B cell (primary cell): Measurements from ENCODE around the gene PTPRT. TPM values are rescaled to one million over a fixed set of nuclear protein-coding genes. Genes with fewer than 3 reads are reported as not detected.

Experiments
- ATAC-seq: fragments of 200-7000 bp; cut with Tn5 transposase; one replicate; pipeline ENCODE4 v1.10.0; 2021; ENCODE audit warnings: low read depth, mild to moderate bottlenecking, moderate number of reproducible peaks, moderate library complexity
- CTCF ChIA-PET: fragments of 350-600 bp; sonication (Branson Sonifier 250); formaldehyde crosslinking; loops from one replicate; lab custom pipeline; 2021; ENCODE audit warnings: antibody characterized with exemption, inconsistent platforms; lab: Charles Lee
- POLR2A ChIA-PET: fragments of 350-600 bp; sonication (Branson Sonifier 250); formaldehyde crosslinking; loops from one replicate; lab custom pipeline; 2021; ENCODE audit warnings: antibody characterized with exemption; lab: Charles Lee
- DNase-seq: peaks from one replicate; pipeline ENCODE4 v3.0.0; 2013
- H2AFZ ChIP-seq: 2 replicates; pipeline ENCODE4 v1.6.1; 2012; ENCODE audit warnings: mild to moderate bottlenecking, low read depth, low read length; ENCODE audit not compliant: insufficient read depth, poor library complexity, severe bottlenecking
- H3K27ac ChIP-seq, 2 donors: 1 replicate in 1 of 2; 2 replicates in 1 of 2; pipeline ENCODE4 v1.5.1; 2012 to 2013; ENCODE audit warnings: low read length in 2 of 2, mild to moderate bottlenecking in 2 of 2, moderate library complexity in 1 of 2
- H3K27me3 ChIP-seq, 4 experiments: fragments of 200-600 bp in 1 of 4; sonication (generic) in 1 of 4; replicated peaks in 1 of 4; 1 replicate in 2 of 4; 2 replicates in 2 of 4; pipeline versions ENCODE4 v1.6.1 to v1.7.0; 2013 to 2016; ENCODE audit warnings: low read length in 3 of 4, mild to moderate bottlenecking in 2 of 4, mixed read lengths in 1 of 4, moderate library complexity in 1 of 4; ENCODE audit not compliant: insufficient read depth in 4 of 4, control insufficient read depth in 3 of 4; ENCODE audit errors: control extremely low read depth in 1 of 4
- H3K36me3 ChIP-seq, 2 experiments: replicated peaks in 1 of 2; 1 replicate in 1 of 2; 2 replicates in 1 of 2; pipeline versions ENCODE4 v1.6.1 to v1.7.1; 2013; ENCODE audit warnings: low read length in 1 of 2; ENCODE audit not compliant: insufficient read depth in 2 of 2, control insufficient read depth in 1 of 2; ENCODE audit errors: control extremely low read depth in 1 of 2, extremely low read depth in 1 of 2
- H3K4me1 ChIP-seq, 2 donors: fragments of 200-600 bp in 1 of 2; sonication (generic) in 1 of 2; 1 replicate in 1 of 2; 2 replicates in 1 of 2; pipeline versions ENCODE4 v1.5.1 to v1.6.1; 2013 to 2017; ENCODE audit warnings: low read length in 2 of 2; ENCODE audit not compliant: control insufficient read depth in 2 of 2, insufficient read depth in 2 of 2
- H3K4me2 ChIP-seq: replicated peaks from 2 replicates; pipeline ENCODE3; 2012; ENCODE audit warnings: mild to moderate bottlenecking, low read depth, low read length; ENCODE audit not compliant: poor library complexity, severe bottlenecking
- H3K4me3 ChIP-seq, 5 experiments: fragments of 200-600 bp in 1 of 5; sonication (generic) in 1 of 5; 1 replicate in 3 of 5; 2 replicates in 2 of 5; pipeline versions ENCODE4 v1.5.1 to v1.7.0; 2011 to 2016; ENCODE audit warnings: low read length in 4 of 5, mild to moderate bottlenecking in 4 of 5, low read depth in 2 of 5, control low read depth in 1 of 5, moderate library complexity in 1 of 5; ENCODE audit not compliant: insufficient read depth in 1 of 5; ENCODE audit errors: control extremely low read depth in 1 of 5, extremely low read depth in 1 of 5
- H3K79me2 ChIP-seq: fragments of 200-600 bp; sonication (generic); one replicate; pipeline ENCODE4 v1.6.0; 2016; ENCODE audit warnings: low read length; ENCODE audit not compliant: control insufficient read depth, insufficient read depth
- H3K9ac ChIP-seq: fragments of 200-600 bp; sonication (generic); 2 replicates; pipeline ENCODE4 v1.6.1; 2017; ENCODE audit warnings: mild to moderate bottlenecking, low read length, moderate library complexity
- H3K9me3 ChIP-seq, 3 donors: one replicate each; pipeline versions ENCODE4 v1.6.1 to v1.7.1; 2013; ENCODE audit warnings: low read length in 2 of 3; ENCODE audit not compliant: control insufficient read depth in 2 of 3, insufficient read depth in 1 of 3; ENCODE audit errors: control extremely low read depth in 1 of 3
- H4K20me1 ChIP-seq: 2 replicates; pipeline ENCODE4 v1.6.0; 2012; ENCODE audit warnings: mild to moderate bottlenecking, low read length; ENCODE audit not compliant: insufficient read depth, control insufficient read depth, poor library complexity, severe bottlenecking
- H3K27ac Mint-ChIP-seq: one replicate; pipeline ENCODE4 v1.8.0; 2021; ENCODE audit warnings: mixed read lengths
- H3K27me3 Mint-ChIP-seq: one replicate; pipeline ENCODE4 v1.8.0; 2021; ENCODE audit warnings: mixed read lengths
- H3K4me1 Mint-ChIP-seq: one replicate; pipeline ENCODE4 v1.8.0; 2021; ENCODE audit warnings: mixed read lengths
- H3K4me3 Mint-ChIP-seq: one replicate; pipeline ENCODE4 v1.8.0; 2021; ENCODE audit warnings: mixed read lengths
- H3K9me3 Mint-ChIP-seq: one replicate; pipeline ENCODE4 v1.8.0; 2022; ENCODE audit warnings: mixed read lengths; ENCODE audit not compliant: insufficient read depth
- CTCF ChIP-seq: fragments of 200-600 bp; IDR thresholded peaks from one replicate; pipeline ENCODE4 v1.8.0; 2022; ENCODE audit warnings: antibody characterized with exemption, mild to moderate bottlenecking
- EZH2 ChIP-seq: IDR thresholded peaks from 2 replicates; pipeline ENCODE4 v1.6.1; 2012; ENCODE audit warnings: borderline replicate concordance, low read depth, mild to moderate bottlenecking, moderate library complexity, low read length; ENCODE audit not compliant: insufficient read depth, poor library complexity, severe bottlenecking
- whole genome bisulfite sequencing: methylation state at CpG from one replicate; pipeline ENCODE4 v1.1.5; 2013; ENCODE audit warnings: missing lambda C conversion rate; ENCODE audit not compliant: insufficient coverage; 5-methylcytosine and 5-hydroxymethylcytosine counted together
- intact Hi-C: fragments of 100-400 bp; cut with micrococcal nuclease; formaldehyde crosslinking; loops from one replicate; pipeline ENCODE4 v1.10.0; 2022
- polyA plus RNA-seq: library from polyadenylated mRNA; depleted of rRNA; stranded (reverse); fragments of >200 nt; gene quantifications from 2 replicates; pipeline ENCODE4 v1.2.3, GENCODE V29; 2012
- total RNA-seq, 2 donors: library from RNA; stranded (reverse); fragments of 120-200 nt in 1 of 2; gene quantifications; 1 replicate in 1 of 2; 2 replicates in 1 of 2; pipeline versions ENCODE4 v1.2.3 to v1.2.4, GENCODE V29; 2013 to 2022

PTPRT gene
- total and polyA plus RNA-seq, 2 donors (not counting 1 experiment from before 2014, with no cell fraction given) = not detected

GRCh38 chr20:42402455-42402854 lies 787.3 kb downstream of the PTPRT start:
- POLR2A ChIA-PET = no interaction called here
- Histone ChIP-seq H2AFZ (no peak overlapping the region), H4K20me1 (no peaks in the 10 kb centered on the region), H3K79me2 (no peaks in the 10 kb centered on the region), H3K9ac (no peak overlapping the region), H3K27me3 (no peaks in the 10 kb centered on the region), H3K4me1 (no peaks in the 10 kb centered on the region), H3K27ac (no peak overlapping the region), H3K36me3 (no peaks in the 10 kb centered on the region), H3K9me3 (no peaks in the 10 kb centered on the region), H3K4me2 (no peak overlapping the region), H3K4me3 (no peak overlapping the region)
- no peak for DNase-seq
- no peak overlapping the region for H3K4me3 Mint-ChIP-seq
- TF ChIP-seq CTCF (no peak), EZH2 (no peak)
- WGBS = 82% methylated on average over 2 of the region's 5 CpGs
- H3K27ac Mint-ChIP-seq = no peak overlapping the region
- intact Hi-C loops = no loop called here
- no peak for ATAC-seq
- H3K27me3 Mint-ChIP-seq = no peaks in the 10 kb centered on the region
- H3K4me1 Mint-ChIP-seq = no peaks in the 10 kb centered on the region
- H3K9me3 Mint-ChIP-seq = peaks cover 4% of the 10 kb centered on the region
- CTCF ChIA-PET = no interaction called here

DNA sequence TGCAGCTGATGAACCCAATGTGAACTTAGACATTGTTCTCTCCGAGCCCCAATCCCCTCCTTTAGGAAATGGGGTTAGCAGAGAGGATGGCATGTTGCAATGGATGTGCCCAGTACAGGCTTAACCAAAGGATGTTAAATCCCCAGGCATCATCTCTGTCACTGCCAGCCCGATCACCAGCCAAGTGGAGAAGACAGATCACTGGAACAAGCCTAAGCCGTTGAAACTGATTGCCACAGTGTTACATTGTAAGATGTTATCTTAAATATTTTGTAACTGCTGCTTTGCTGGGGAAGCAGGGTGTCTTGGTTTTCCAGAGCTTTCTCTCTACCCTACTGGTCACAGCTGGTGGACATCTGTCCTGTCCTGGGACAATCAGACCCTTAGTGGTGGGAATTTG lies 788.1 kb downstream of the PTPRT start:
- Histone ChIP-seq H2AFZ (no peak overlapping the region), H3K79me2 (no peaks in the 10 kb centered on the region), H3K4me3 (no peak overlapping the region), H3K9ac (no peak overlapping the region), H3K9me3 (no peaks in the 10 kb centered on the region), H3K27ac (no peak overlapping the region), H3K4me1 (no peaks in the 10 kb centered on the region), H3K36me3 (no peaks in the 10 kb centered on the region), H3K27me3 (no peaks in the 10 kb centered on the region), H4K20me1 (no peaks in the 10 kb centered on the region), H3K4me2 (no peak overlapping the region)
- 24% methylated on average over 2 of the region's 3 CpGs for WGBS
- ATAC-seq (no peak), DNase-seq (no peak)
- ChIA-PET POLR2A (no interaction called here), CTCF (no interaction called here)
- Mint-ChIP-seq H3K4me3 (no peak overlapping the region), H3K27ac (no peak overlapping the region), H3K27me3 (no peaks in the 10 kb centered on the region), H3K4me1 (no peaks in the 10 kb centered on the region), H3K9me3 (peaks cover 4% of the 10 kb centered on the region)
- intact Hi-C loops = no loop called here
- TF ChIP-seq EZH2 (no peak), CTCF (no peak)
